HG03025 (cell line): Measurements from ENCODE around the gene TMEM163.

ENCODE experiments used
- ATAC-seq: cut with Tn5 transposase; IDR thresholded peaks from one replicate; pipeline ENCODE4 v1.9.1; 2021; ENCODE audit warnings: mild to moderate bottlenecking, moderate library complexity; ENCODE audit not compliant: unreplicated experiment, low FRiP score

The TMEM163 gene

GRCh38 chr2:134694411-134694810, 24.4 kb downstream of the TMEM163 start:
- ATAC-seq: no peak

- no peak for ATAC-seq
Observed at GRCh38 chr2:134693359-134694330, 25.2 kb downstream of the TMEM163 start.

- no peak for ATAC-seq
Observed at GRCh38 chr2:134692499-134692898, 26.3 kb downstream of the TMEM163 start.

GRCh38 chr2:134690629-134691215, 28.1 kb downstream of the TMEM163 start:
- ATAC-seq: no peak

- no peak for ATAC-seq
Observed at GRCh38 chr2:134689315-134689714, 29.5 kb downstream of the TMEM163 start.

GRCh38 chr2:134685967-134686366, 32.8 kb downstream of the TMEM163 start:
- ATAC-seq: no peak

GRCh38 chr2:134683561-134684112, 35.2 kb downstream of the TMEM163 start:
- ATAC-seq: no peak

GRCh38 chr2:134682726-134683125, 36.1 kb downstream of the TMEM163 start:
- ATAC-seq: no peak

GRCh38 chr2:134681201-134681600, 37.6 kb downstream of the TMEM163 start:
- no peak for ATAC-seq

- ATAC-seq: no peak
Observed at GRCh38 chr2:134679745-134680144, 39.1 kb downstream of the TMEM163 start.

GRCh38 chr2:134679294-134679693, 39.5 kb downstream of the TMEM163 start:
- no peak for ATAC-seq

- ATAC-seq: no peak
Observed at GRCh38 chr2:134677856-134678756, 40.7 kb downstream of the TMEM163 start.

GRCh38 chr2:134676960-134677359, 41.8 kb downstream of the TMEM163 start:
- no peak for ATAC-seq

GRCh38 chr2:134675314-134675713, 43.5 kb downstream of the TMEM163 start:
- no peak for ATAC-seq

- no peak for ATAC-seq
Observed at GRCh38 chr2:134674687-134675086, 44.1 kb downstream of the TMEM163 start.

- ATAC-seq: no peak
Observed at GRCh38 chr2:134671513-134671912, 47.3 kb downstream of the TMEM163 start.

GRCh38 chr2:134670955-134671354, 47.8 kb downstream of the TMEM163 start:
- ATAC-seq: no peak

- no peak for ATAC-seq
Observed at GRCh38 chr2:134669731-134670669, 48.8 kb downstream of the TMEM163 start.

GRCh38 chr2:134668821-134669220, 50.0 kb downstream of the TMEM163 start:
- no peak for ATAC-seq
